HCT116 (cell line): Measurements from ENCODE around the gene YBX2.

Source experiments
- SP1 ChIP-seq: IDR thresholded peaks from 2 replicates; pipeline ENCODE4 v1.6.1; 2012; ENCODE audit warnings: low read depth
- TF ChIP-seq, protein P1 (sequence below), 3 experiments: fragments of 200-600 bp in 1 of 3; sonication (generic) in 1 of 3; IDR thresholded peaks in 2 of 3; conservative IDR thresholded peaks in 1 of 3; 2 replicates each; pipeline ENCODE4 v1.5.1; 2012 to 2017; ENCODE audit warnings: low read depth in 2 of 3, low read length in 2 of 3, antibody characterized with exemption in 1 of 3, borderline replicate concordance in 1 of 3, control low read depth in 1 of 3, mild to moderate bottlenecking in 1 of 3, mixed read lengths in 1 of 3, mixed run types in 1 of 3, moderate library complexity in 1 of 3; ENCODE audit not compliant: insufficient read depth in 1 of 3

DNA sequence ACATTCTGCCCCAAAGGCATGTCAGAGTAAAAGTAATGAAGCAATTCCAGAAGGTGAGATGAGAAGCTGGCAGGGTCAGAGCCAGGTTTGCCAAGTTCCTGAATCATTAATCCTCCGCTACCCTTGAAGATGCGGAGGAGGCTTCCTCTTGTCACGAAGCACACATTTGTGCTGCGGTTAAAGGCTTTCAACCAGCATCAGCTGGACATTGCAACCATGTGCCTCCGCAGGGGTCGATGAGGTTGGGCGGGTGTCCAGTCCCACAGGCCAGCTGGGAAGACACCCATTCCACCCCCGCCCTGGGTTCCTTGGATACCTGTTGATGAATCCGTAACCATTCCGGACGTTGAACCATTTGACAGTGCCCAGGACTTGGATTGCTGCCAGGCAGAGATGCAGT lies 1.3 kb downstream of the YBX2 start:
- TF ChIP-seq, protein P1, sequence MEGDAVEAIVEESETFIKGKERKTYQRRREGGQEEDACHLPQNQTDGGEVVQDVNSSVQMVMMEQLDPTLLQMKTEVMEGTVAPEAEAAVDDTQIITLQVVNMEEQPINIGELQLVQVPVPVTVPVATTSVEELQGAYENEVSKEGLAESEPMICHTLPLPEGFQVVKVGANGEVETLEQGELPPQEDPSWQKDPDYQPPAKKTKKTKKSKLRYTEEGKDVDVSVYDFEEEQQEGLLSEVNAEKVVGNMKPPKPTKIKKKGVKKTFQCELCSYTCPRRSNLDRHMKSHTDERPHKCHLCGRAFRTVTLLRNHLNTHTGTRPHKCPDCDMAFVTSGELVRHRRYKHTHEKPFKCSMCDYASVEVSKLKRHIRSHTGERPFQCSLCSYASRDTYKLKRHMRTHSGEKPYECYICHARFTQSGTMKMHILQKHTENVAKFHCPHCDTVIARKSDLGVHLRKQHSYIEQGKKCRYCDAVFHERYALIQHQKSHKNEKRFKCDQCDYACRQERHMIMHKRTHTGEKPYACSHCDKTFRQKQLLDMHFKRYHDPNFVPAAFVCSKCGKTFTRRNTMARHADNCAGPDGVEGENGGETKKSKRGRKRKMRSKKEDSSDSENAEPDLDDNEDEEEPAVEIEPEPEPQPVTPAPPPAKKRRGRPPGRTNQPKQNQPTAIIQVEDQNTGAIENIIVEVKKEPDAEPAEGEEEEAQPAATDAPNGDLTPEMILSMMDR (IDR thresholded peaks at IDR 0.05 in 2 of 3, conservative IDR thresholded peaks at IDR 0.05 in 1 of 3; ENCODE audit: borderline replicate concordance in 1 of 3, insufficient read depth in 1 of 3, low read depth in 2 of 3, low read length in 2 of 3): no peak
- TF ChIP-seq SP1: no peak
